HK-2 (cell line): ENCODE data around the gene RNF208.
"Not testable (repeated sequence)": the region's sequence is repeated elsewhere in the genome, so short reads cannot be mapped to it uniquely, and the experiment has no call there.

Experiments used
- DNase-seq: peaks from one replicate; pipeline ENCODE4 v3.0.0-alpha.2; 2018; ENCODE audit not compliant: unreplicated experiment

The RNF208 gene

GRCh38 chr9:137253717-137254623 is 31.9 kb upstream of the RNF208 start:
- DNase-seq = no peak

GRCh38 chr9:137252555-137253506 is 30.8 kb upstream of the RNF208 start:
- no peak for DNase-seq

DNA sequence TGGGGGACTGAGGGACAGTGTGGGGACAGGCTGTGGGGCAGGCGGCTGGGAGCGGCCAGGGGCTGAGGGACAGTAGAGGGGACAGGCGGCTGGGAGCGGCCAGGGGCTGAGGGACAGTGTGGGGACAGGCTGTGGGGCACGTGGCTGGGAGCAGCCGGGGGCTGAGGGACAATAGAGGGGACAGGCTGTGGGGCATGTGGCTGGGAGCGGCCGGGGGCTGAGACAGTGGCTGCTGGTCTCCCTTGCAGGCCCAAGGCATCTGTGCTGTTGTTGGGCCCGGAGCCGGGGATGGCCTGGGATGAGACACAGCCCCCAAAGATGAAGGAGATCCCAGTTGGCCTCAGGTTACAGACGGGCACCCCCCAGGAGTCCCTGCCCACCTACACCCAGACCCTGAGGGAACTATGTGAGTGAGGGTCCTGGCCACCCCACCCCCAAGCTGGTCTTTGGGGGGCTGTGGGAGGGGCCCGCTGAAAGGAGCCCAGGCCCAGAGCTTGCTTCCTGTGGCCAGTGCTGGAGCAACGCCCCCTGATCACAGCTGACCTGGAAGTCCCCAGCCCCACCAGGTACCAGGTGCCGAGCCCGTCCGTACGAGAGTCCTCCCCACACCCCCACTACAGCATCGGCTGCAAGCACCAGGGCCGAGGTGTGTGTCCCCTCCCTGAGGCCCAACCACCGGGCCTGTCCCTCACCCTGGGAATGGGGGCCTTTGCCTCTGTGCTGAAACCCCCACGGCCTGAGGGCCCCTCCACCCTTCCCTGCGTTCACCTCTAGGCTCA is 29.6 kb upstream of the RNF208 start:
- no peak for DNase-seq

GRCh38 chr9:137251194-137251461 is 29.1 kb upstream of the RNF208 start, which contains the start of gene STPG3:
STPG3 (plus strand) TSS chr9:137251286; CDS start chr9:137251287, 1 bp downstream.
- no peak for DNase-seq

- DNase-seq = no peak
Observed at GRCh38 chr9:137250329-137251193, 28.5 kb upstream of the RNF208 start.

GRCh38 chr9:137247916-137248175 is 25.8 kb upstream of the RNF208 start:
- DNase-seq = no peak

DNA sequence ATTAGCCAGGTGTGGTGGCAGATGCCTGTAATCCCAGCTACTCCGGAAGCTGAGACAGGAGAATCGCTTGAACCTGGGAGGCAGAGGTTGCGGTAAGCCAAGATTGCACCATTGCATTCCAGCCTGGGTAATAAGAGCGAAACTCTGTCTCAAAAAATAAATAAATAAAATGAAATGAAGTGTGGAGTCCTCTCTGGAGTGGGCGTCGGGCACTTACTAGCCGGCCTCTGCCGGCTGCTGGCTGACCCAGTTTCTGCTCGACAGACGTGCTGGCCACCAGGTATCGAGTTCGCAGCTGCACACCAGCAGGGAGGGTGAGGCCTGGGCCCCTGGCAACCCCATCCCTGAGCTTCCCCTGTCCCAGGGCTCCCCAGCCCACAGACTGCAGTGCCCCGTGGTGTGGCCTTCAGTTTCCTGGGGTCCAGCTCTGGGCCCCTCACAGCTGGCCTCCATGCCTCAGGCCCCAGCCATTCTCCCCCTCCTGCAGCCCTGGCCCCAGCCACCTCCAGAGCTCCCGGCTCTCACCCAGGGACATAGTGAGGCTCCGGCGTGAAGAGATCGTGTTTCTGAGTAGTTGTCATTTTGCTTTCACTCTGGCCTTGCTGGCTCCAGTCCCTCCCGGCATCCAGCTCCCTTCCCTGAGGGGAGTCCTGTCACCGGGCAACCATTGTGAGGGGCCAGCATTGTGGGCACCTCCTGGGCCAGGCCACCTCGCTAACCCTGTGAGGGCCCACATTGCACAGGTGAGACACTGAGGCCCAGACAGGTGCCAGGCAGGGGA is 25.3 kb upstream of the RNF208 start:
- DNase-seq = no peak

GRCh38 chr9:137245450-137246421 is 23.7 kb upstream of the RNF208 start:
- no peak for DNase-seq

GRCh38 chr9:137244486-137245449 is 22.7 kb upstream of the RNF208 start:
- no peak for DNase-seq

GRCh38 chr9:137243626-137244485 is 21.8 kb upstream of the RNF208 start:
- DNase-seq = peak; percentile 66

DNA sequence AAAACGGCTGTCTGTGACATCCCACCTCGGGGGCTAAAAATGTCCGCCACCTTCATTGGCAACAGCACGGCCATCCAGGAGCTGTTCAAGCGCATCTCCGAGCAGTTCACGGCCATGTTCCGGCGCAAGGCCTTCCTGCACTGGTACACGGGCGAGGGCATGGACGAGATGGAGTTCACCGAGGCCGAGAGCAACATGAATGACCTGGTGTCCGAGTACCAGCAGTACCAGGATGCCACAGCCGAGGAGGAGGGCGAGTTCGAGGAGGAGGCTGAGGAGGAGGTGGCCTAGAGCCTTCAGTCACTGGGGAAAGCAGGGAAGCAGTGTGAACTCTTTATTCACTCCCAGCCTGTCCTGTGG is 21.2 kb upstream of the RNF208 start:
- DNase-seq = not testable (repeated sequence)

GRCh38 chr9:137242269-137243203 is 20.5 kb upstream of the RNF208 start:
- no peak for DNase-seq

GRCh38 chr9:137241490-137242268 is 19.6 kb upstream of the RNF208 start:
- DNase-seq = peak; percentile 62

DNA sequence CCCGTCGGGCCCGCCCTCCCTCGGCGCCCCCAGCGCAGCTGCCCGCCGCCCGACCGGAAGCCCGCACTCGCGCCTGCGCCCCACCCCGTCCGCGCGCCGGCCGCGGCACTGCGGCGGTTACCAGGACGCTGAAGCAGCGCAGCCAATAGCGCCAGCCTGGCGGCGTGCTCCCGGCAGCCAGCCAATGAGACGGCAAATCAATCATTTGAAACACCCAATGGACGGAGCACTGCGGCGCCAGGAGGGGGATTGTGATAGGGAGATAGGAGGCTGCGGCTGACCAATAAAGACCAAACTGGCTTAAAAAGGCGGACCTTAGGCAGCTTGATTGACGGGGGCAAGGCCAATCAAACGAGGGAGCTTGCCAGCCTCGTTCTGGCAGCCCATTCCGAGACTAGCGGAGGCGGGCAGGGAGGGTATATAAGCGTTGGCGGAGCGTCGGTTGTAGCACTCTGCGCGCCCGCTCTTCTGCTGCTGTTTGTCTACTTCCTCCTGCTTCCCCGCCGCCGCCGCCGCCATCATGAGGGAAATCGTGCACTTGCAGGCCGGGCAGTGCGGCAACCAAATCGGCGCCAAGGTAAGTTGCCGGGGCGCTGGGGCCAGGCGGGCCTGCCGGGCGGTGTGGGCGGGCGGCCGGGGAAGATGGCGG is 18.9 kb upstream of the RNF208 start, which contains the start of gene TUBB4B:
Gene TUBB4B, plus strand, starts transcription at position 447 of the 649 bp plus-strand sequence. Its CDS starts 74 bp downstream, at position 521.
- peak; percentile 99 for DNase-seq
